Gastrocnemius medialis (tissue), 4 donors: ENCODE data around the gene ADGRV1.

ENCODE experiments used
- CTCF ChIP-seq, 5 experiments: fragments of 450-650 bp in 3 of 5; fragments of 200-600 bp in 2 of 5; sonication (generic) in 2 of 5; IDR thresholded peaks in 4 of 5; conservative IDR thresholded peaks in 1 of 5; 1 replicate in 4 of 5; 2 replicates in 1 of 5; pipeline ENCODE4 v1.5.1; 2016 to 2019; ENCODE audit warnings: antibody characterized with exemption in 5 of 5, mild to moderate bottlenecking in 3 of 5, moderate library complexity in 3 of 5
- POLR2A ChIP-seq, 2 donors: fragments of 450-650 bp; IDR thresholded peaks; one replicate each; pipeline ENCODE4 v1.6.1; 2017; ENCODE audit warnings: antibody characterized with exemption in 2 of 2, mild to moderate bottlenecking in 2 of 2, moderate library complexity in 2 of 2

GRCh38 chr5:91200692-91201091 lies 642.1 kb downstream of the ADGRV1 start:
- TF ChIP-seq CTCF (IDR thresholded peaks at IDR 0.05 in 4 of 5, conservative IDR thresholded peaks at IDR 0.05 in 1 of 5) = no peak
- no peak for TF ChIP-seq POLR2A (IDR thresholded peaks at IDR 0.05)
